ENCODE measurements around the gene DENND1A. TPM values are rescaled to one million over a fixed set of nuclear protein-coding genes. Genes with fewer than 3 reads are reported as not detected.

Gene DENND1A
- total RNA-seq, 3 donors from 2014 or later: 18.4 to 21.3 (median 20.1) TPM

DNA sequence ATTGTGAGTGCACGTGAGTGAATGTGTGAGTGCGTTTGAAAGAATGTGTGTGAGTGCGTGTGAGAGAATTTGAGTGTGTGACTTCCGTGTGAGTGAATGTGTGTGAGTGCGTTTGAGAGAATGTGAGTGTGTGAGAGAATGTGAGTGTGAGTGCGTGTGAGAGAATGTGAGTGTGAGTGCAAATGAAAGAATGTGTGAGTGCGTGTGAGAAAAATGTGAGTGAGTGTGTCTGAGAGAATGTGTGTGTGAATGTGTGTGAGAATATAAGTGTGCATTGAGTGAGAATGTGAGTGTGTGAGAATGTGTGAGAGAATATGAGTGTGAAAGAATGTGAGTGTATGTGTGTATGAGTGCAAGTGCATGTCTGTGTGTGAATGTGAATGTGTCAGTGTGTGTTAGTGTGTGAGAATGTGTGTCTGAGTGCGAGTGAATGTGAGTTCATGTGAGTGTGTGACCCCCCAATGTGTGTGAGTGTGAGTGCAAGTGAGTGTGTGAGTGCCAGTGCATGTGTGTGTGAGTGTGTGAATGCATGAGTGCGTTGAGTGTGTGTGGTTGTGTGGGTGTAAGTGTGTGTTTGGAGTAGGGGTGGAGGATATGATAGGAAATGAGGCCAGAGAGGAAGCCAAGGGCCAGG is 43.8 kb upstream of the DENND1A start:
- no peak overlapping the region for H3K27ac ChIP-seq
- no peak overlapping the region for H3K4me3 ChIP-seq
- H3K9me3 ChIP-seq: no peaks in the 10 kb centered on the region
- intact Hi-C loops (cut with DNase I; ENCODE audit: low total_unique reads): no loop called here
- no peaks in the 10 kb centered on the region for H3K36me3 ChIP-seq
- TF ChIP-seq, protein P1, sequence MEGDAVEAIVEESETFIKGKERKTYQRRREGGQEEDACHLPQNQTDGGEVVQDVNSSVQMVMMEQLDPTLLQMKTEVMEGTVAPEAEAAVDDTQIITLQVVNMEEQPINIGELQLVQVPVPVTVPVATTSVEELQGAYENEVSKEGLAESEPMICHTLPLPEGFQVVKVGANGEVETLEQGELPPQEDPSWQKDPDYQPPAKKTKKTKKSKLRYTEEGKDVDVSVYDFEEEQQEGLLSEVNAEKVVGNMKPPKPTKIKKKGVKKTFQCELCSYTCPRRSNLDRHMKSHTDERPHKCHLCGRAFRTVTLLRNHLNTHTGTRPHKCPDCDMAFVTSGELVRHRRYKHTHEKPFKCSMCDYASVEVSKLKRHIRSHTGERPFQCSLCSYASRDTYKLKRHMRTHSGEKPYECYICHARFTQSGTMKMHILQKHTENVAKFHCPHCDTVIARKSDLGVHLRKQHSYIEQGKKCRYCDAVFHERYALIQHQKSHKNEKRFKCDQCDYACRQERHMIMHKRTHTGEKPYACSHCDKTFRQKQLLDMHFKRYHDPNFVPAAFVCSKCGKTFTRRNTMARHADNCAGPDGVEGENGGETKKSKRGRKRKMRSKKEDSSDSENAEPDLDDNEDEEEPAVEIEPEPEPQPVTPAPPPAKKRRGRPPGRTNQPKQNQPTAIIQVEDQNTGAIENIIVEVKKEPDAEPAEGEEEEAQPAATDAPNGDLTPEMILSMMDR (IDR thresholded peaks at IDR 0.05): no peak
- TF ChIP-seq POLR2A (IDR thresholded peaks at IDR 0.05): no peak
- TF ChIP-seq POLR2AphosphoS5 (IDR thresholded peaks at IDR 0.05): no peak
- H3K4me1 ChIP-seq: no peaks in the 10 kb centered on the region
- H3K27me3 ChIP-seq: peaks cover 0 to 13% of the 10 kb centered on the region in 2 donors
- DNase-seq (ENCODE audit: low spot score in 2 of 2): no peak

DNA sequence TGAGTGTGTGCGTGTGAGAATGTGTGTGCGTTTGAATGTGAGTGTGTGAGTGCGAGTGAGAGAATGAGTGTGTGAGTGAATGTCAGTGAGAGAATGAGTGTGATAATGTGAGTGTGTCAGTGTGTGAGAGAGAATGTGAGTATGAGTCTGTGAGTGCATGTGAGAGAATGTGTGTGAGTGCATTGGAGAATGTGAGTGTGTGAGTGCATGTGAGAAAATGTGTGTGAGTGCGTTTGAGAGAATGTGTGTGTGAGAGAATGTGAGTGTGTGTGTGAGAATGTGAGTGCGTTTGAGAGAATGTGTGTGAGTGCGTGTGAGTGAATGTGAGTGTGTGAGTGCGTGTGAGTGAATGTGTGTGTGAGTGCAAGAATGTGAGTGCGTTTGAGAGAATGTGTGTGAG is 42.7 kb upstream of the DENND1A start:
- Histone ChIP-seq H3K27me3 (peaks cover 0 to 15% of the 10 kb centered on the region in 2 donors), H3K27ac (no peak overlapping the region), H3K4me1 (no peaks in the 10 kb centered on the region), H3K9me3 (no peaks in the 10 kb centered on the region), H3K4me3 (no peak overlapping the region), H3K36me3 (no peaks in the 10 kb centered on the region)
- TF ChIP-seq POLR2AphosphoS5 (IDR thresholded peaks at IDR 0.05): no peak
- TF ChIP-seq, protein P1 (IDR thresholded peaks at IDR 0.05): no peak
- no peak for TF ChIP-seq POLR2A (IDR thresholded peaks at IDR 0.05)
- intact Hi-C loops (cut with DNase I; ENCODE audit: low total_unique reads): no loop called here
- no peak for DNase-seq (ENCODE audit: low spot score in 2 of 2)

DNA sequence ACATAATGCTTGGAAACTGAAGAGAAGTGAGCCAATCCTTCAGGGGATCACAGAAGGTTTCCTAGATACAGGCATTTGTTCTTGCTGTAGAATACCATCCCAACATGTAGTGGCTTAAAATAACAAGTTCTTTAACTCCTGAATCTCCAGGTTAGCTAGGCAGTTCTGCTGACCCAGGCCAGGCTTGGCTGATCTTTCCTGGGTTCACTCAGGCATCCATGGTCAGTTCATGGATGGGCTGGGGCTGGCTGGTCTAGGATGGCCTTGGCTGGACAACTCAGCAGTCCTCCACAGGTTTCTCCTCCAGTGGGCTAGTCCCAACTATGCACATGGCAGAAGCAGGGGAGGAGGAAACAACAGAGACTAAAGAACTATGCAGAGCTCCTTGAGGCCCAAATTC is 37.4 kb upstream of the DENND1A start:
- intact Hi-C loops (cut with DNase I; ENCODE audit: low total_unique reads): no loop called here
- Histone ChIP-seq H3K27ac (no peak overlapping the region), H3K9me3 (no peaks in the 10 kb centered on the region), H3K36me3 (no peaks in the 10 kb centered on the region), H3K4me1 (no peaks in the 10 kb centered on the region), H3K27me3 (peaks cover 0 to 15% of the 10 kb centered on the region in 2 donors), H3K4me3 (no peak overlapping the region)
- no peak for DNase-seq (ENCODE audit: low spot score in 2 of 2)
- TF ChIP-seq, protein P1 (IDR thresholded peaks at IDR 0.05): no peak
- TF ChIP-seq POLR2AphosphoS5 (IDR thresholded peaks at IDR 0.05) (no peak), POLR2A (IDR thresholded peaks at IDR 0.05) (no peak)

DNA sequence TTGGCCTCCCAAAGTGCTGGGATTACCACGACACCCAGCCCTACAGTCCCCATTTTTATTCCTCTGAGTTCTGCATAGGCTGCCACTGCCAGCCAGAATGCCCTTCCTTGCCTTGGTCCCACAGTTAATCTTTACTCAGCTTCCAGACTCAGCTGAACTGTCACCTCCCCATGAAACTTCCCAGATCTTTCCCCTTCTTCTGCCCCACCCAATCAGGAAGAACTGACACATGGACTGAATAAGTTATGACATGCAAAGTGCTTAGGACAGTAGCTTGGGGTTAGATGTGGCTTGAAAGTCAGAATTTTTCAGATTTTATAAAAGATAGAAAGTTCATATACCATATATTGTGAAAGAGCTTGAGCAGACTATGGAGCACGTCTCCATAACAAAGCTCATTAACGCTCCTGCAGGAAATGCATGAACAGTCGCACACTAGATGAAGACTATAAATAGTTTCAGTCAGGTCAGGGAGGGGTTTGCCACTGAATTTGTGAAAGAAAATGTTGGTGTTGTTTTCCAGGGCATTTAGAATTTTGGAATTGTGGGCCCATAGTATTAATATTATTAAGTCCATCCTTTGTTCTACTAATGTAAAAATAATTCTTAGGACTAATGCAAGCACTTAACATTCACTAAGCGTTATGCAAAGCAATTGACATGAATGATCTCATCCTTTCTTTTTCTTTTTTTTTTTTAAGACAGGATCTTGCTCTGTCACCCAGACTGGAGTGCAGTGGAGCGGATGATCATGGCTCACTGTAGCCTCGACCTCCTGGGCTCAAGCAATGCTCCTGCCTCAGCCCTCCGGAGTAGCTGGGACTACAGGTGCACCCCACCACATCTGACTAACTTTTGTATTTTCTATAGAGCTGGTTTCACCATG is 36.1 kb upstream of the DENND1A start:
- H3K36me3 ChIP-seq: no peaks in the 10 kb centered on the region
- DNase-seq (ENCODE audit: low spot score in 2 of 2): no peak
- H3K4me1 ChIP-seq: no peaks in the 10 kb centered on the region
- peaks cover 0 to 14% of the 10 kb centered on the region in 2 donors for H3K27me3 ChIP-seq
- intact Hi-C loops (cut with DNase I; ENCODE audit: low total_unique reads): no loop called here
- no peak overlapping the region for H3K27ac ChIP-seq
- H3K9me3 ChIP-seq: no peaks in the 10 kb centered on the region
- TF ChIP-seq POLR2A (IDR thresholded peaks at IDR 0.05) (no peak), POLR2AphosphoS5 (IDR thresholded peaks at IDR 0.05) (no peak)
- TF ChIP-seq, protein P1 (IDR thresholded peaks at IDR 0.05): no peak
- H3K4me3 ChIP-seq: no peak overlapping the region

DNA sequence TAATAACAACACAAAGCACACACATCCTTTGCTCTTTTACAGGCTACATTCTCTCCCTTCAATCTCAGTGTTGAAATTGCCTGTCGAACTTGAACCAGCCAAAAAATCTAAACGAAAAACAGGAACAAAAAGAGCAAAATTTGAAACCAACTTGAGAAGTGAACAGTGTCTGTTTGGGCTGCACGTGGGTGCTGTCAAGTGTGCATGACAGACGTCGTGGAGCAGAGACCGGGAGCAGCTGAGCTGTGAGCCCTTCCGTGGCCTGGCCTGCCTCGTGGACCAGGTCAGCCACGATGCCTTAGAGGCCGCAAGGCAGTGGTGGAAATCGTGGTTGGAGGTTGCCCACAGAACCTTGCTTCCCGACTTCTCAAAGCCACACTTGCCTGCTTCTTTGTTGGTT is 34.8 kb upstream of the DENND1A start:
- H3K36me3 ChIP-seq: no peaks in the 10 kb centered on the region
- DNase-seq (ENCODE audit: low spot score in 2 of 2): no peak
- intact Hi-C loops (cut with DNase I; ENCODE audit: low total_unique reads): no loop called here
- no peaks in the 10 kb centered on the region for H3K4me1 ChIP-seq
- no peak overlapping the region for H3K4me3 ChIP-seq
- TF ChIP-seq POLR2A (IDR thresholded peaks at IDR 0.05): no peak
- TF ChIP-seq, protein P1 (IDR thresholded peaks at IDR 0.05): no peak
- no peak for TF ChIP-seq POLR2AphosphoS5 (IDR thresholded peaks at IDR 0.05)
- H3K9me3 ChIP-seq: no peaks in the 10 kb centered on the region
- no peak overlapping the region for H3K27ac ChIP-seq
- peaks cover 0 to 4% of the 10 kb centered on the region in 2 donors for H3K27me3 ChIP-seq
